ENCODE results near the gene SCLY.

- TF ChIP-seq CTCF (IDR thresholded peaks at IDR 0.05; ENCODE audit: poor library complexity) = no peak
- TF ChIP-seq EZH2 (IDR thresholded peaks at IDR 0.05; ENCODE audit: borderline replicate concordance) = no peak
- no peak for TF ChIP-seq EZH2phosphoT487 (IDR thresholded peaks at IDR 0.05; ENCODE audit: low read depth, severe bottlenecking, unreplicated experiment)
These were observed 20.8 kb downstream of the SCLY start for GRCh38 chr2:238081561-238081960.

Measured in hepatocyte (in vitro differentiated cells).